Measurements from ENCODE around the gene MBP. TPM values are rescaled to one million over a fixed set of nuclear protein-coding genes. Genes with fewer than 3 reads are reported as not detected.
A peak's percentile ranks its signal among the peaks of the same experiment; 100 is the strongest.

Gene MBP
- total RNA-seq, 2 experiments from 2014 or later, result 94.7 to 101 TPM

GRCh38 chr18:77145364-77145901 lies 12.8 kb upstream of the MBP start:
- ATAC-seq (no peak), DNase-seq (no peak)
- no peak overlapping the region for H3K4me3 Mint-ChIP-seq
- peaks cover 32% of the 10 kb centered on the region for H3K36me3 Mint-ChIP-seq
- CTCF ChIA-PET, result interaction anchor here (1.0 kb wide), 1 partner anchor 61 kb away, joined by 3 read pairs; no protein-coding TSS in a partner anchor
- peaks cover 29% of the 10 kb centered on the region for H3K4me1 Mint-ChIP-seq
- peaks cover 20% of the 10 kb centered on the region for H3K9me3 Mint-ChIP-seq (ENCODE audit: low read depth)
- H3K27ac Mint-ChIP-seq, result no peak overlapping the region
- H3K27me3 Mint-ChIP-seq, result no peaks in the 10 kb centered on the region

- Mint-ChIP-seq H3K4me3 (no peak overlapping the region), H3K9me3 (ENCODE audit: low read depth) (peaks cover 20% of the 10 kb centered on the region), H3K4me1 (peaks cover 34% of the 10 kb centered on the region), H3K27ac (no peak overlapping the region), H3K27me3 (no peaks in the 10 kb centered on the region), H3K36me3 (peaks cover 32% of the 10 kb centered on the region)
- no peak for ATAC-seq
- CTCF ChIA-PET, result interaction anchor here (1.0 kb wide), 1 partner anchor 47 kb away, joined by 3 read pairs; no protein-coding TSS in a partner anchor
- DNase-seq, result no peak
These were observed 12.0 kb upstream of the MBP start for GRCh38 chr18:77144451-77145118.

GRCh38 chr18:77144046-77144445 lies 11.5 kb upstream of the MBP start:
- Mint-ChIP-seq H3K27ac (no peak overlapping the region), H3K36me3 (peaks cover 32% of the 10 kb centered on the region), H3K9me3 (ENCODE audit: low read depth) (peaks cover 20% of the 10 kb centered on the region), H3K4me3 (no peak overlapping the region), H3K27me3 (no peaks in the 10 kb centered on the region), H3K4me1 (peaks cover 34% of the 10 kb centered on the region)
- CTCF ChIA-PET, result interaction anchor here (1.0 kb wide), 1 partner anchor 48 kb away, joined by 3 read pairs; no protein-coding TSS in a partner anchor
- DNase-seq (no peak), ATAC-seq (no peak)

- no peak for DNase-seq
- H3K9me3 Mint-ChIP-seq (ENCODE audit: low read depth), result peaks cover 20% of the 10 kb centered on the region
- H3K27ac Mint-ChIP-seq, result no peak overlapping the region
- CTCF ChIA-PET, result no interaction called here
- H3K27me3 Mint-ChIP-seq, result no peaks in the 10 kb centered on the region
- H3K4me3 Mint-ChIP-seq, result no peak overlapping the region
- peaks cover 32% of the 10 kb centered on the region for H3K36me3 Mint-ChIP-seq
- ATAC-seq, result no peak
- H3K4me1 Mint-ChIP-seq, result peaks cover 33% of the 10 kb centered on the region
These were observed 10.6 kb upstream of the MBP start for GRCh38 chr18:77143196-77143595.

- peaks cover 20% of the 10 kb centered on the region for H3K9me3 Mint-ChIP-seq (ENCODE audit: low read depth)
- DNase-seq (no peak), ATAC-seq (no peak)
- no peak overlapping the region for H3K4me3 Mint-ChIP-seq
- CTCF ChIA-PET, result interaction anchor here (1.5 kb wide), 1 partner anchor 9 kb away, joined by 4 read pairs; the partner anchor contains the start of gene MBP
- H3K4me1 Mint-ChIP-seq, result peaks cover 33% of the 10 kb centered on the region
- no peaks in the 10 kb centered on the region for H3K27me3 Mint-ChIP-seq
- peaks cover 32% of the 10 kb centered on the region for H3K36me3 Mint-ChIP-seq
- H3K27ac Mint-ChIP-seq, result no peak overlapping the region
These were observed 9.0 kb upstream of the MBP start for GRCh38 chr18:77141401-77142118.

GRCh38 chr18:77140439-77141109 lies 8.0 kb upstream of the MBP start:
- peaks cover 36% of the 10 kb centered on the region for H3K36me3 Mint-ChIP-seq
- CTCF ChIA-PET, result interaction anchor here (0.7 to 1.5 kb wide), 3 partner anchors 8 to 71 kb away, joined by 3 to 4 read pairs (median 4); partner anchors contain the start of gene MBP
- H3K27ac Mint-ChIP-seq, result no peak overlapping the region
- no peak for DNase-seq
- H3K9me3 Mint-ChIP-seq (ENCODE audit: low read depth), result peaks cover 20% of the 10 kb centered on the region
- no peak overlapping the region for H3K4me3 Mint-ChIP-seq
- H3K27me3 Mint-ChIP-seq, result no peaks in the 10 kb centered on the region
- peaks cover 40% of the 10 kb centered on the region for H3K4me1 Mint-ChIP-seq
- ATAC-seq, result peak; percentile 64

GRCh38 chr18:77140030-77140429 lies 7.4 kb upstream of the MBP start:
- ATAC-seq, result no peak
- CTCF ChIA-PET, result interaction anchor here (0.7 to 1.2 kb wide), 2 partner anchors 9 to 72 kb away, joined by 3 to 4 read pairs; no protein-coding TSS in a partner anchor
- peaks cover 20% of the 10 kb centered on the region for H3K9me3 Mint-ChIP-seq (ENCODE audit: low read depth)
- no peak overlapping the region for H3K27ac Mint-ChIP-seq
- peaks cover 46% of the 10 kb centered on the region for H3K4me1 Mint-ChIP-seq
- no peaks in the 10 kb centered on the region for H3K27me3 Mint-ChIP-seq
- H3K4me3 Mint-ChIP-seq, result no peak overlapping the region
- peaks cover 35% of the 10 kb centered on the region for H3K36me3 Mint-ChIP-seq
- no peak for DNase-seq

GRCh38 chr18:77139619-77140018 lies 7.0 kb upstream of the MBP start:
- Mint-ChIP-seq H3K36me3 (peaks cover 33% of the 10 kb centered on the region), H3K4me3 (no peak overlapping the region), H3K9me3 (ENCODE audit: low read depth) (peaks cover 17% of the 10 kb centered on the region), H3K4me1 (peaks cover 46% of the 10 kb centered on the region), H3K27me3 (no peaks in the 10 kb centered on the region), H3K27ac (no peak overlapping the region)
- CTCF ChIA-PET, result interaction anchor here (1.2 kb wide), 1 partner anchor 9 kb away, joined by 3 read pairs; no protein-coding TSS in a partner anchor
- ATAC-seq (no peak), DNase-seq (no peak)

- Mint-ChIP-seq H3K4me1 (peaks cover 54% of the 10 kb centered on the region), H3K27me3 (no peaks in the 10 kb centered on the region), H3K4me3 (no peak overlapping the region), H3K36me3 (peaks cover 22% of the 10 kb centered on the region), H3K27ac (no peak overlapping the region), H3K9me3 (ENCODE audit: low read depth) (peaks cover 11% of the 10 kb centered on the region)
- CTCF ChIA-PET, result interaction anchor here (0.7 to 1.5 kb wide), 3 partner anchors 9 to 417 kb away, joined by 3 read pairs; no protein-coding TSS in a partner anchor
- no peak for DNase-seq
- no peak for ATAC-seq
These were observed 5.7 kb upstream of the MBP start for GRCh38 chr18:77138270-77138669.

- H3K27me3 Mint-ChIP-seq, result no peaks in the 10 kb centered on the region
- DNase-seq (no peak), ATAC-seq (no peak)
- no peak overlapping the region for H3K4me3 Mint-ChIP-seq
- H3K4me1 Mint-ChIP-seq, result peaks cover 55% of the 10 kb centered on the region
- no peak overlapping the region for H3K27ac Mint-ChIP-seq
- H3K36me3 Mint-ChIP-seq, result peaks cover 20% of the 10 kb centered on the region
- CTCF ChIA-PET, result interaction anchor here (1.3 to 1.5 kb wide), 2 partner anchors 9 to 417 kb away, joined by 3 read pairs; no protein-coding TSS in a partner anchor
- peaks cover 11% of the 10 kb centered on the region for H3K9me3 Mint-ChIP-seq (ENCODE audit: low read depth)
These were observed 5.3 kb upstream of the MBP start for GRCh38 chr18:77137851-77138250.

GRCh38 chr18:77136871-77137665 lies 4.5 kb upstream of the MBP start:
- Mint-ChIP-seq H3K27me3 (no peaks in the 10 kb centered on the region), H3K4me1 (peaks cover 55% of the 10 kb centered on the region), H3K4me3 (no peak overlapping the region), H3K36me3 (peaks cover 12% of the 10 kb centered on the region), H3K27ac (no peak overlapping the region), H3K9me3 (ENCODE audit: low read depth) (peaks cover 3% of the 10 kb centered on the region)
- ATAC-seq (no peak), DNase-seq (no peak)
- CTCF ChIA-PET, result no interaction called here

GRCh38 chr18:77136076-77136718 lies 3.6 kb upstream of the MBP start:
- CTCF ChIA-PET, result no interaction called here
- Mint-ChIP-seq H3K27me3 (no peaks in the 10 kb centered on the region), H3K4me1 (peaks cover 51% of the 10 kb centered on the region), H3K4me3 (no peak overlapping the region), H3K27ac (no peak overlapping the region), H3K9me3 (ENCODE audit: low read depth) (no peaks in the 10 kb centered on the region), H3K36me3 (peaks cover 7% of the 10 kb centered on the region)
- no peak for DNase-seq
- ATAC-seq, result no peak

Measured in activated CD8-positive, alpha-beta memory T cell treated with anti-CD3 and anti-CD28 coated beads, Interleukin-2, amount 10 ng/mL, durations not matched to agents 7 days and 5 days (primary cell).